ENCODE measurements around the gene JOSD2. TPM values are rescaled to one million over a fixed set of nuclear protein-coding genes. Genes with fewer than 3 reads are reported as not detected.
A peak's percentile ranks its signal among the peaks of the same experiment; 100 is the strongest.

JOSD2 gene
- total RNA-seq, 1 experiment from 2014 or later: 60.8 TPM

DNA sequence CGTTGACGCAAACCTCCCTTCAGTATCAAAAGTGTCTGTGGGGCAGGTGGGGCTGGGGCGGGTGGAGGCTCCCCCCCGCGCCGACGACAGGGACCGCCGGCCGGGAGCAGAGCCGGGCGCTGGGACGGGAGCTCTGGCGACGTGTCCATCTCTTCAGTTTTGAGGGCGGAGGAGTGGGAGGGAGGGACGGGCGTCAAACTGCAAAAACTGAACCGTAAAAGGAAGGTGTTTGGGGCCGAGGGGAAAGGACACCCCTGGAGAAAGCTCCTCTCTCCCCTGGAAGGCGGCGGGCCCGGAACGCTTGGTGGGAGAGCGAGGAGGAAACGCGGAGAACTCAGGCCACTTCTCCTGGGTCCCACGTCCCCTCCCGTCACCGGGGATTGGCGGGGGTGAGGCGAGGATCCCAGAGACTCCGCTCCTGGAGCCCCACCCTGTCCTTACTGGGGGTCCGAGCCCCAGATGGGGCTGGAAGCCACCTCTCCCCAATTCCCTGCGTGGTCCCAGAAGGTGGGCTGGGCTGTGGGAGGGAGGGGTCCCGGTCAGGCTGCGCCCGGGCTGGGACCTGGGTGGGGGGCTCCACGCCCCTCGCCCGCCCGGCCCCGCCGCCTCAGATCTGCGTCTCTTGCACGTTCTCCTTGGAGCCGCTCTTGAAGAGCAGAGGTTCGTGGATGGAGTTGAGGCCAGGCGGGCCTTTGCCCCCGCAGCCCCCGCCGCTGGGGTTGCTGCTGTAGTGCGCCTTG, 6.1 kb upstream of the JOSD2 start:
- peak overlapping the region; percentile 73 for H3K4me2 ChIP-seq (ENCODE audit: low read length)
- ChIA-PET POLR2A (ENCODE audit: unreplicated experiment) (no interaction called here), CTCF (interaction anchor here (0.7 kb wide), 1 partner anchor 545 kb away, joined by 7 read pairs; no protein-coding TSS in a partner anchor)
- ATAC-seq (peak; percentile 33; the same call in 1 of the 2 replicates), DNase-seq (no peak)
- H2AFZ ChIP-seq (ENCODE audit: low read length): peak overlapping the region; percentile 64
- intact Hi-C loops (cut with micrococcal nuclease): no loop called here
- H3K9me2 ChIP-seq (replicated peaks; ENCODE audit: low read length): no peaks in the 10 kb centered on the region
- H4K20me1 ChIP-seq (ENCODE audit: low read length): no peaks in the 10 kb centered on the region
- peaks cover 3% of the 10 kb centered on the region; the same call in 1 of the 2 replicates for H3K4me1 ChIP-seq (ENCODE audit: insufficient read depth, low read length)
- H3K36me3 ChIP-seq (ENCODE audit: low read depth, low read length): no peaks in the 10 kb centered on the region
- peak overlapping the region; percentile 53 for H3K4me3 ChIP-seq (ENCODE audit: low read length)
- H3K27me3 ChIP-seq (ENCODE audit: low read length): no peaks in the 10 kb centered on the region
- no TSS peak for BruUV-seq (replicated peaks)
- H3K9me3 ChIP-seq (ENCODE audit: low read length): no peaks in the 10 kb centered on the region
- H3F3A ChIP-seq (ENCODE audit: low read length, unreplicated experiment): no peaks in the 10 kb centered on the region
- no peak overlapping the region for H3K9ac ChIP-seq (ENCODE audit: low read length)
- TF ChIP-seq EZH2phosphoT487 (IDR thresholded peaks at IDR 0.05; ENCODE audit: borderline replicate concordance, low read length) (no peak), EZH2 (IDR thresholded peaks at IDR 0.05; ENCODE audit: low read length, unreplicated experiment) (no peak)
- TF ChIP-seq, protein P1, sequence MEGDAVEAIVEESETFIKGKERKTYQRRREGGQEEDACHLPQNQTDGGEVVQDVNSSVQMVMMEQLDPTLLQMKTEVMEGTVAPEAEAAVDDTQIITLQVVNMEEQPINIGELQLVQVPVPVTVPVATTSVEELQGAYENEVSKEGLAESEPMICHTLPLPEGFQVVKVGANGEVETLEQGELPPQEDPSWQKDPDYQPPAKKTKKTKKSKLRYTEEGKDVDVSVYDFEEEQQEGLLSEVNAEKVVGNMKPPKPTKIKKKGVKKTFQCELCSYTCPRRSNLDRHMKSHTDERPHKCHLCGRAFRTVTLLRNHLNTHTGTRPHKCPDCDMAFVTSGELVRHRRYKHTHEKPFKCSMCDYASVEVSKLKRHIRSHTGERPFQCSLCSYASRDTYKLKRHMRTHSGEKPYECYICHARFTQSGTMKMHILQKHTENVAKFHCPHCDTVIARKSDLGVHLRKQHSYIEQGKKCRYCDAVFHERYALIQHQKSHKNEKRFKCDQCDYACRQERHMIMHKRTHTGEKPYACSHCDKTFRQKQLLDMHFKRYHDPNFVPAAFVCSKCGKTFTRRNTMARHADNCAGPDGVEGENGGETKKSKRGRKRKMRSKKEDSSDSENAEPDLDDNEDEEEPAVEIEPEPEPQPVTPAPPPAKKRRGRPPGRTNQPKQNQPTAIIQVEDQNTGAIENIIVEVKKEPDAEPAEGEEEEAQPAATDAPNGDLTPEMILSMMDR (conservative IDR thresholded peaks at IDR 0.05; ENCODE audit: low read depth, low read length): no peak
- no peak overlapping the region for H3K27ac ChIP-seq (ENCODE audit: low read length)
- H3K79me2 ChIP-seq (ENCODE audit: low read length): no peaks in the 10 kb centered on the region

DNA sequence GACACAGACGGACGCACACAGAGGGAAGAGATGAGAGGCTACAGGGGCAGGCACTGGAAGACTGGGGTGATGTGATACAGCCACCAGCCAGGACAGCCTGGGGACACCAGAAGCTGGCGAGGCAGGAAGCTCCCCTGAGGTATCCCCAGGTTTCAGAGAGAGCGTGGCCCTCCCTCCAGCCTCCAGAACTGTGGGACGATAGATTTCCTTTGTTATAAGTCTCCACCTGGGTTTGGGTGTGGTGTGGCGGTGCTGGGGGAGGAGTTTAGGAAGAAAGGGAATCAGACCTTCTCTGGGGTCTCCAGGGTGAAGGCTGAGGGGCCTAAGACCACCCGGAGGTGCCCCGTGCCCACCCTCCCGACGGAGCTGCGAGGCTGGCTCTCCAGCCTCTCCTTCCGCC, 5.5 kb upstream of the JOSD2 start:
- no peak; the same call in 1 of the 2 replicates for ATAC-seq
- no peaks in the 10 kb centered on the region for H4K20me1 ChIP-seq (ENCODE audit: low read length)
- H3K9me2 ChIP-seq (replicated peaks; ENCODE audit: low read length): no peaks in the 10 kb centered on the region
- peak overlapping the region; percentile 64 for H2AFZ ChIP-seq (ENCODE audit: low read length)
- peak overlapping the region; percentile 73 for H3K4me2 ChIP-seq (ENCODE audit: low read length)
- H3K36me3 ChIP-seq (ENCODE audit: low read depth, low read length): no peaks in the 10 kb centered on the region
- intact Hi-C loops (cut with micrococcal nuclease): no loop called here
- no peak overlapping the region for H3K9ac ChIP-seq (ENCODE audit: low read length)
- H3K27me3 ChIP-seq (ENCODE audit: low read length): no peaks in the 10 kb centered on the region
- BruUV-seq (replicated peaks): no TSS peak
- H3K79me2 ChIP-seq (ENCODE audit: low read length): no peaks in the 10 kb centered on the region
- H3F3A ChIP-seq (ENCODE audit: low read length, unreplicated experiment): no peaks in the 10 kb centered on the region
- TF ChIP-seq EZH2phosphoT487 (IDR thresholded peaks at IDR 0.05; ENCODE audit: borderline replicate concordance, low read length) (no peak), EZH2 (IDR thresholded peaks at IDR 0.05; ENCODE audit: low read length, unreplicated experiment) (no peak)
- TF ChIP-seq, protein P1 (conservative IDR thresholded peaks at IDR 0.05; ENCODE audit: low read depth, low read length): no peak
- ChIA-PET CTCF (interaction anchor here (0.7 kb wide), 1 partner anchor 546 kb away, joined by 7 read pairs; no protein-coding TSS in a partner anchor), POLR2A (ENCODE audit: unreplicated experiment) (no interaction called here)
- no peak overlapping the region for H3K27ac ChIP-seq (ENCODE audit: low read length)
- H3K9me3 ChIP-seq (ENCODE audit: low read length): no peaks in the 10 kb centered on the region
- peak overlapping the region; percentile 53 for H3K4me3 ChIP-seq (ENCODE audit: low read length)
- H3K4me1 ChIP-seq (ENCODE audit: insufficient read depth, low read length): peaks cover 3% of the 10 kb centered on the region; the same call in 1 of the 2 replicates
- no peak for DNase-seq

DNA sequence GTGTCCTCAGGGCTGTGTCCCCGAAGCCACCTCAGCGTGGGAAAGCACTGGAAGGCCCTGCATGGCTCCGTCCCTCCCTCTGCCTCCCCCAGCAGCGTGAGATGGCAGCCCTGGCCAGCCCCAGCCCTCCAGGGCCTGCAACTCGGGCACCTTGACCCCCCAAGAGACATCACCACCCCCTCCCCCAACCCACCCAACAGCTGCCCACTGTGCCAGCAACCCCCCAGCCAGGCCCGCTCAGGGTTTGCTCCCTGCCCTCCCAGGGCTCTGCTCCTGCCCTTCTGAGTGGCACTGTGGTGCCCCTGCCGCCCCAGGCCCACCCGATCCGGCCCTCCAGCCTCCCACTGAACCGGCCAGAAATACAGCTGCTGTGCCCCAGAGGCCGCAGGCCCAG, 4.2 kb upstream of the JOSD2 start:
- Histone ChIP-seq H3K27me3 (ENCODE audit: low read length) (no peaks in the 10 kb centered on the region), H3K9me2 (replicated peaks; ENCODE audit: low read length) (no peaks in the 10 kb centered on the region), H2AFZ (ENCODE audit: low read length) (no peak overlapping the region), H3K4me2 (ENCODE audit: low read length) (no peak overlapping the region), H3K36me3 (ENCODE audit: low read depth, low read length) (no peaks in the 10 kb centered on the region), H3K9me3 (ENCODE audit: low read length) (no peaks in the 10 kb centered on the region), H3K4me1 (ENCODE audit: insufficient read depth, low read length) (peaks cover 10% of the 10 kb centered on the region; the same call in 1 of the 2 replicates), H3F3A (ENCODE audit: low read length, unreplicated experiment) (no peaks in the 10 kb centered on the region), H3K4me3 (ENCODE audit: low read length) (no peak overlapping the region), H3K79me2 (ENCODE audit: low read length) (0 out of 2 replicates have a peak, but pooled peaks cover 3% of the 10 kb centered on the region), H3K9ac (ENCODE audit: low read length) (no peak overlapping the region), H3K27ac (ENCODE audit: low read length) (no peak overlapping the region), H4K20me1 (ENCODE audit: low read length) (no peaks in the 10 kb centered on the region)
- DNase-seq (no peak), ATAC-seq (no peak)
- BruUV-seq (replicated peaks): no TSS peak
- ChIA-PET POLR2A (ENCODE audit: unreplicated experiment) (no interaction called here), CTCF (no interaction called here)
- intact Hi-C loops (cut with micrococcal nuclease): no loop called here
- TF ChIP-seq, protein P1 (conservative IDR thresholded peaks at IDR 0.05; ENCODE audit: low read depth, low read length): no peak
- no peak for TF ChIP-seq EZH2phosphoT487 (IDR thresholded peaks at IDR 0.05; ENCODE audit: borderline replicate concordance, low read length)
- no peak for TF ChIP-seq EZH2 (IDR thresholded peaks at IDR 0.05; ENCODE audit: low read length, unreplicated experiment)
